Mesenchymal stem cell (in vitro differentiated cells and primary cell): ENCODE results near the gene SLC44A3.
A peak's percentile ranks its signal among the peaks of the same experiment; 100 is the strongest.

ENCODE experiments used
- DNase-seq: peaks from one replicate; pipeline ENCODE4 v3.0.0-alpha.2; 2013
- H2AFZ ChIP-seq: one replicate; pipeline ENCODE4 v1.6.1; 2013; ENCODE audit warnings: low read depth, mild to moderate bottlenecking, control low read depth, inconsistent platforms, low read length, moderate library complexity
- H2AK5ac ChIP-seq: 2 replicates; pipeline ENCODE4 v1.6.1; 2013; ENCODE audit warnings: low read length, moderate library complexity, mild to moderate bottlenecking, inconsistent platforms; ENCODE audit not compliant: severe bottlenecking
- H2BK120ac ChIP-seq: one replicate; pipeline ENCODE4 v1.6.1; 2013; ENCODE audit warnings: low read depth, mild to moderate bottlenecking, inconsistent platforms, low read length, moderate library complexity
- H2BK12ac ChIP-seq, 2 experiments: one replicate each; pipeline ENCODE4 v1.6.1; 2013; ENCODE audit warnings: inconsistent platforms in 2 of 2, low read length in 2 of 2, mild to moderate bottlenecking in 2 of 2, moderate library complexity in 2 of 2, control low read depth in 1 of 2
- H2BK15ac ChIP-seq: one replicate; pipeline ENCODE4 v1.6.1; 2013; ENCODE audit warnings: mild to moderate bottlenecking, low read depth, inconsistent platforms; ENCODE audit not compliant: poor library complexity, severe bottlenecking
- H2BK5ac ChIP-seq: 2 replicates; pipeline ENCODE4 v1.6.1; 2013; ENCODE audit warnings: low read depth, mild to moderate bottlenecking, low read length, control low read depth, inconsistent platforms; ENCODE audit not compliant: poor library complexity, severe bottlenecking
- H3K14ac ChIP-seq, 2 experiments: one replicate each; pipeline ENCODE4 v1.6.1; 2013; ENCODE audit warnings: inconsistent platforms in 2 of 2, low read length in 2 of 2, control low read depth in 1 of 2, mild to moderate bottlenecking in 1 of 2, moderate library complexity in 1 of 2
- H3K18ac ChIP-seq, 2 experiments: one replicate each; pipeline ENCODE4 v1.6.1; 2013; ENCODE audit warnings: inconsistent platforms in 2 of 2, low read length in 2 of 2, control low read depth in 1 of 2, low read depth in 1 of 2, mild to moderate bottlenecking in 1 of 2
- H3K23ac ChIP-seq, 2 experiments: one replicate each; pipeline ENCODE4 v1.6.1; 2013; ENCODE audit warnings: inconsistent platforms in 2 of 2, low read length in 2 of 2, mild to moderate bottlenecking in 2 of 2, moderate library complexity in 2 of 2, control low read depth in 1 of 2
- H3K27ac ChIP-seq: 2 replicates; pipeline ENCODE4 v1.5.1; 2013; ENCODE audit warnings: mild to moderate bottlenecking, moderate library complexity, low read length, control low read depth, inconsistent platforms; ENCODE audit not compliant: poor library complexity, severe bottlenecking
- H3K27me3 ChIP-seq, 2 experiments: 2 replicates each; pipeline versions ENCODE4 v1.6.1 to v1.7.0; 2013; ENCODE audit warnings: low read length in 2 of 2, mild to moderate bottlenecking in 2 of 2, moderate library complexity in 2 of 2, control low read depth in 1 of 2, inconsistent platforms in 1 of 2; ENCODE audit not compliant: control insufficient read depth in 1 of 2, insufficient read depth in 1 of 2
- H3K36me3 ChIP-seq, 2 experiments: 2 replicates each; pipeline versions ENCODE4 v1.6.1 to v1.7.0; 2013; ENCODE audit warnings: low read length in 2 of 2, control low read depth in 1 of 2, inconsistent platforms in 1 of 2, low read depth in 1 of 2, mild to moderate bottlenecking in 1 of 2; ENCODE audit not compliant: insufficient read depth in 2 of 2, control insufficient read depth in 1 of 2
- H3K4ac ChIP-seq, 2 experiments: one replicate each; pipeline ENCODE4 v1.6.1; 2013; ENCODE audit warnings: inconsistent platforms in 2 of 2, low read length in 2 of 2, mild to moderate bottlenecking in 2 of 2, moderate library complexity in 2 of 2, control low read depth in 1 of 2, low read depth in 1 of 2
- H3K4me1 ChIP-seq: 2 replicates; pipeline ENCODE4 v1.6.1; 2013; ENCODE audit warnings: low read depth, low read length, control low read depth; ENCODE audit not compliant: control insufficient read depth, insufficient read depth
- H3K4me2 ChIP-seq: 2 replicates; pipeline ENCODE4 v1.6.1; 2013; ENCODE audit warnings: low read length, mild to moderate bottlenecking, inconsistent platforms; ENCODE audit not compliant: poor library complexity, severe bottlenecking
- H3K4me3 ChIP-seq, 2 experiments: 2 replicates each; pipeline versions ENCODE4 v1.5.1 to v1.7.0; 2013; ENCODE audit warnings: low read length in 2 of 2, mild to moderate bottlenecking in 2 of 2, control low read depth in 1 of 2, low read depth in 1 of 2; ENCODE audit not compliant: insufficient read depth in 1 of 2
- H3K79me1 ChIP-seq: replicated peaks from 2 replicates; pipeline ENCODE4 v1.6.1; 2013; ENCODE audit warnings: mild to moderate bottlenecking, control low read depth, low read length, inconsistent platforms; ENCODE audit not compliant: poor library complexity, severe bottlenecking
- H3K9ac ChIP-seq: 2 replicates; pipeline ENCODE4 v1.7.0; 2013; ENCODE audit warnings: mild to moderate bottlenecking, low read length, moderate library complexity
- H3K9me3 ChIP-seq: 2 replicates; pipeline ENCODE4 v1.7.0; 2013; ENCODE audit warnings: mild to moderate bottlenecking, low read length; ENCODE audit not compliant: control insufficient read depth
- H4K8ac ChIP-seq: one replicate; pipeline ENCODE4 v1.6.1; 2013; ENCODE audit warnings: inconsistent platforms, mild to moderate bottlenecking, low read length, moderate library complexity
- H4K91ac ChIP-seq: one replicate; pipeline ENCODE4 v1.6.1; 2013; ENCODE audit warnings: mild to moderate bottlenecking, low read length, inconsistent platforms
- WGBS: methylation state at CpG from one replicate; pipeline ENCODE4 v1.1.7; 2013; ENCODE audit warnings: mixed read lengths; 5-methylcytosine and 5-hydroxymethylcytosine counted together

The SLC44A3 gene

DNA sequence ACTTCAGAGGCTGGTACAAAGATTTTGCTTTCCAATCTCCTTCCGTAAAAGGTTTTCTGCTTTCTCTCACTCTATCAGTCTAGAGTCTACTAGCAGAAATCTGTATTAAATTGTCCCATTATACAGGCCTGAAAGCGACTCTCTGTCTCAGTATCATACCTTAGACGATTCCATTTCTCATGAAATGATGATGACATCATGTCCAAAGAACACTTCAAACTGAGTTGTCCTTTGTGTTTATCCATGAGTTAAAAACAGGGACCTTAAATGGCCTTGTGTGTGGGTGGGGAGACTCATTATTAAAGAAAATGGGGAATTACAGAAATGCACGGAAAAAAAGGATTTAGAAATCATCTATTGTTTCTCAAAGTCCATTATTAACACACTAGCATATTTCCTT lies 21.0 kb upstream of the SLC44A3 start:
- peak overlapping the region; percentile 1 for H3K9ac ChIP-seq
- no peak overlapping the region for H3K23ac ChIP-seq
- H3K79me1 ChIP-seq: peaks cover 9% of the 10 kb centered on the region
- no peak overlapping the region for H3K14ac ChIP-seq
- H2BK120ac ChIP-seq: no peak overlapping the region
- no peak overlapping the region for H2BK12ac ChIP-seq
- DNase-seq: no peak
- H3K4me1 ChIP-seq: peaks cover 7% of the 10 kb centered on the region
- H4K8ac ChIP-seq: no peak overlapping the region
- no peak overlapping the region for H2BK5ac ChIP-seq
- H3K36me3 ChIP-seq: no peaks in the 10 kb centered on the region
- no peak overlapping the region for H4K91ac ChIP-seq
- H3K9me3 ChIP-seq: no peaks in the 10 kb centered on the region
- H3K4me3 ChIP-seq: no peak overlapping the region
- WGBS: 74% methylated on average over 3 of the region's 4 CpGs
- no peak overlapping the region for H2BK15ac ChIP-seq
- no peak overlapping the region for H3K18ac ChIP-seq
- no peak overlapping the region for H3K4ac ChIP-seq
- H3K27me3 ChIP-seq: no peaks in the 10 kb centered on the region
- no peak overlapping the region for H3K27ac ChIP-seq
- no peak overlapping the region for H3K4me2 ChIP-seq
- H2AFZ ChIP-seq: no peak overlapping the region
- H2AK5ac ChIP-seq: no peak overlapping the region

- Histone ChIP-seq H3K27me3 (no peaks in the 10 kb centered on the region), H3K79me1 (peaks cover 5% of the 10 kb centered on the region), H2AK5ac (peak overlapping the region; percentile 73), H2BK5ac (no peak overlapping the region), H2AFZ (peak overlapping the region; percentile 60), H3K4me2 (no peak overlapping the region), H3K27ac (no peak overlapping the region), H3K4me3 (peak overlapping the region in 1 of 2 experiments; percentile 54), H2BK120ac (peak overlapping the region; percentile 9), H4K91ac (peak overlapping the region; percentile 98), H3K4ac (peak overlapping the region; percentile 49 to 99), H3K4me1 (peaks cover 8% of the 10 kb centered on the region), H2BK12ac (peak overlapping the region; percentile 85 to 100), H3K9ac (peak overlapping the region; percentile 80), H3K18ac (peak overlapping the region; percentile 79 to 100), H4K8ac (peak overlapping the region; percentile 99), H3K14ac (peak overlapping the region in 1 of 2 experiments; percentile 99), H3K23ac (no peak overlapping the region), H3K36me3 (no peaks in the 10 kb centered on the region), H2BK15ac (no peak overlapping the region), H3K9me3 (no peaks in the 10 kb centered on the region)
- 27% methylated on average over 7 of the region's 7 CpGs for WGBS
- peak; percentile 94 for DNase-seq
Observed at GRCh38 chr1:94801919-94802546, 18.1 kb upstream of the SLC44A3 start.

DNA sequence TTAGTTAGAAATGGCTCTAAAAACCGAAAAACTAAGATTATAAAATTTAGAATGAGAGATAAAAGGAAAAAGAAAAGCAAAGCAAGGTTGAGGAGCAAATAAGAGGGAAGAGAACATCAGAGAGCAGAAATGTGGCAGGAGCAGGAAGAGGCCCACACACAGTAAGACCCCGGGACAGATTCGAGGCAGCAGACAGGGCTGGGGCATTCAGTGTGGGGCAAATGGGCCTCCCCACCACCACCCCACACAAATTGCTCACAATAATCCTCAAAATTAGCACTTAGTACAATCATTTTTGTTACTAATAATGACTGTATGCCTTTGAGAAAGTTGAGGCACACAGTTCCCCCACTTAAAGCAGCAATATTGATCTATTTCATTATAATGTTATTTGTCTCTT lies 17.1 kb upstream of the SLC44A3 start:
- WGBS: 93% methylated on average over 3 of the region's 3 CpGs
- no peak overlapping the region for H3K4me3 ChIP-seq
- H3K18ac ChIP-seq: peak overlapping the region in 1 of 2 experiments; percentile 38
- no peaks in the 10 kb centered on the region for H3K9me3 ChIP-seq
- H3K79me1 ChIP-seq: peaks cover 5% of the 10 kb centered on the region
- no peak overlapping the region for H3K27ac ChIP-seq
- peak overlapping the region in 1 of 2 experiments; percentile 96 for H2BK12ac ChIP-seq
- H4K91ac ChIP-seq: peak overlapping the region; percentile 75
- H3K27me3 ChIP-seq: no peaks in the 10 kb centered on the region
- no peak overlapping the region for H2BK120ac ChIP-seq
- peak overlapping the region; percentile 45 for H2AK5ac ChIP-seq
- no peak overlapping the region for H3K4me2 ChIP-seq
- H3K14ac ChIP-seq: no peak overlapping the region
- H3K23ac ChIP-seq: no peak overlapping the region
- H3K4me1 ChIP-seq: peaks cover 9% of the 10 kb centered on the region
- no peak overlapping the region for H2AFZ ChIP-seq
- no peak for DNase-seq
- H3K36me3 ChIP-seq: no peaks in the 10 kb centered on the region
- peak overlapping the region; percentile 42 for H3K9ac ChIP-seq
- H2BK5ac ChIP-seq: no peak overlapping the region
- H2BK15ac ChIP-seq: no peak overlapping the region
- H4K8ac ChIP-seq: no peak overlapping the region
- peak overlapping the region in 1 of 2 experiments; percentile 80 for H3K4ac ChIP-seq

GRCh38 chr1:94803517-94804441 lies 16.4 kb upstream of the SLC44A3 start:
- Histone ChIP-seq H3K9ac (peak overlapping the region; percentile 42), H3K9me3 (no peaks in the 10 kb centered on the region), H3K18ac (peak overlapping the region; percentile 14 to 93), H3K4me2 (no peak overlapping the region), H2BK12ac (peak overlapping the region; percentile 15 to 91), H3K23ac (peak overlapping the region in 1 of 2 experiments; percentile 26), H2AK5ac (peak overlapping the region; percentile 8), H3K79me1 (peaks cover 5% of the 10 kb centered on the region), H3K14ac (no peak overlapping the region), H3K27me3 (no peaks in the 10 kb centered on the region), H2BK120ac (no peak overlapping the region), H3K4me1 (peaks cover 9% of the 10 kb centered on the region), H3K4ac (peak overlapping the region in 1 of 2 experiments; percentile 5), H4K91ac (no peak overlapping the region), H2BK5ac (no peak overlapping the region), H2AFZ (no peak overlapping the region), H2BK15ac (no peak overlapping the region), H3K4me3 (no peak overlapping the region), H3K36me3 (no peaks in the 10 kb centered on the region), H3K27ac (no peak overlapping the region), H4K8ac (peak overlapping the region; percentile 16)
- peak; percentile 48 for DNase-seq
- WGBS: 81% methylated on average over 5 of the region's 8 CpGs
